Testis (tissue), 2 donors: ENCODE measurements around the gene EFCAB7.

ENCODE experiments used
- CTCF ChIP-seq, 3 experiments: fragments of 450-650 bp in 2 of 3; fragments of 200-600 bp in 1 of 3; sonication (generic) in 1 of 3; IDR thresholded peaks; one replicate each; pipeline ENCODE4 v1.5.1; 2016 to 2019; ENCODE audit warnings: antibody characterized with exemption in 3 of 3, mild to moderate bottlenecking in 2 of 3, moderate library complexity in 1 of 3
- POLR2A ChIP-seq: fragments of 450-650 bp; IDR thresholded peaks from one replicate; pipeline ENCODE4 v1.6.1; 2017; ENCODE audit warnings: antibody characterized with exemption, mild to moderate bottlenecking, moderate library complexity

GRCh38 chr1:63475761-63476160, 47.6 kb upstream of the EFCAB7 start:
- TF ChIP-seq CTCF (IDR thresholded peaks at IDR 0.05) (no peak), POLR2A (no peak)
